H1 (cell line): ENCODE data around the gene ATP6V0D1. TPM values are rescaled to one million over a fixed set of nuclear protein-coding genes. Genes with fewer than 3 reads are reported as not detected.

Experiments used
- CHD7 ChIP-seq: fragments of 300-600 bp; sonication (generic); IDR thresholded peaks from 2 replicates; pipeline ENCODE4 v1.7.1; 2012; ENCODE audit warnings: low read length, moderate library complexity, mild to moderate bottlenecking, inconsistent platforms; ENCODE audit not compliant: insufficient replicate concordance
- HDAC2 ChIP-seq, 2 experiments: fragments of 300-600 bp in 1 of 2; sonication (generic) in 1 of 2; IDR thresholded peaks; 2 replicates each; pipeline ENCODE4 v1.6.1; 2011 to 2012; ENCODE audit warnings: low read depth in 2 of 2, low read length in 2 of 2, mild to moderate bottlenecking in 2 of 2, moderate library complexity in 2 of 2, borderline replicate concordance in 1 of 2, inconsistent platforms in 1 of 2
- polyA plus RNA-seq, 7 experiments: library from polyadenylated mRNA; depleted of rRNA in 3 of 7; stranded (reverse) in 5 of 7; unstranded in 2 of 7; fragments of >200 nt in 5 of 7; fragments of 200-250 nt in 2 of 7; gene quantifications; 1 replicate in 5 of 7; 2 replicates in 1 of 7; 4 replicates in 1 of 7; pipeline versions ENCODE4 v1.2.1 to v1.2.3, GENCODE V29; 2011 to 2013; ENCODE audit warnings: missing spikeins in 2 of 7, mixed read lengths in 2 of 7
- total RNA-seq: library from RNA; stranded (reverse); fragmentation: NEBNext Ultra II Directional; extraction: Animal tissue kit (Norgen Biotek cat#: 25700); gene quantifications from 2 replicates; pipeline ENCODE4 v1.2.1, GENCODE V29; 2021

The ATP6V0D1 gene
- total and polyA plus RNA-seq, 2 of the 8 experiments (the other 6 are each of a cell fraction or from before 2014, with no cell fraction given): 47.3 to 134 TPM

- TF ChIP-seq CHD7 (no peak), HDAC2 (IDR thresholded peaks at IDR 0.05; ENCODE audit: borderline replicate concordance in 1 of 2, low read depth in 2 of 2, low read length in 2 of 2) (no peak)
These were observed 29.8 kb downstream of the ATP6V0D1 start (continued) for GRCh38 chr16:67451061-67451703.
